ENCODE data around the gene ARHGEF33.

The ARHGEF33 gene

GRCh38 chr2:38960609-38961320 is 71.1 kb downstream of the ARHGEF33 start:
- DNase-seq, result no peak

DNA sequence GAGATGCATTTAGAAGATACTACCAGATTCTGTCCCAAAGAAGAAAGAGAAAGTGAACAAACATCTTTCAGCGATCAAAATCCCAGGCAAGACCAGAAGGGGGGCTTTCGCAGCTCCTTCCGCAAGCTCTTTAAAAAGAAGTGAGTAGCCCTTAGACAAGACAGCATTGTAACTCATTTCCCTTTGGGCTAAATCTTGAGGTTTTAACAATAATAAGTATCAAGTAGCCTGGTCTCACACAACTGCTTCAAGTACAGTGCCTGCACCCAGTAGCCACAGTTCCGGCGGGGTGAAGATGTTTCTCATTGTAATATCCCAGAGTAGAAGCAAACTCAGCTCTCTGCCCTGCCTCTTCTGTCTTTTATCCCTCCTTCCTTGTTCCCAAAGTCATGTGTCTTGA is 76.3 kb downstream of the ARHGEF33 start:
- DNase-seq, result no peak

DNA sequence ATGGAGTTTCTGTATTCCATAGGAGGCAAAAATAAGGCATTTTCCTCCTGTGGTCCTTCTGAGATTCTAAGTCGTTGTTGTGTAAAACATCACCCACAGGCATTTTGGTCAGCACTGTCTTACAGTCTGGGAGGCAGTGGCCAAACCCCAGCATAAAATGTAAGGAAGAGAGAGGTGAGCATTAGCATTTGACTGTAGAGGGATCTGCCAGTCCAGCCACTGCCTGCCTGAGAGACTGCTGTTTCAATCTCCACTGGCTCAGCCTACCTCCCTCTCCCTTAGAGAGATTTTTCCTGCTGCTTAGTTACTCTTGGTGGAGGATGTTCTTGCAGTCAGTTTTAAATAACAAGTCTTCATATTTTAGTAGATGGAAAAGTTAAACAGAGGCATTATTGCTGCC is 77.0 kb downstream of the ARHGEF33 start:
- DNase-seq, result no peak

DNA sequence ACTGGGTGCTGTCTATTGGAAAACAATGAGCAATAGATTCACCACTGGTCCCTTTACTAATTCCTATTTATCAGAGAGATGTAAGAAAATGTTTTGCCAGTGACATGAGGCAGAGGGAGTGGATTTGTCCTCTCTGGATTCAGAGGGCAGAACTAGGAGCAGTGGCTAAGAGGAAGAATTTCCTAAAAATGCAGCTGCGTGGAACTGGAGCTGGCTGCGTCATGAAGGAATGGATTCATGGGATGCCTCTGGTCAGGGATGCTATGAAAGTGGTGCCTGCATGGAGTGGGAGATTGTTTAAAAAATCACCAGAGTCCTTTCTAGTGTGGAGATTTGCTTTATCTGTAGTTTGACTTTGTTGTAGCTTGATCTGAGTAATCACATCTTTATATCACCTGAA is 78.3 kb downstream of the ARHGEF33 start:
- no peak for DNase-seq

DNA sequence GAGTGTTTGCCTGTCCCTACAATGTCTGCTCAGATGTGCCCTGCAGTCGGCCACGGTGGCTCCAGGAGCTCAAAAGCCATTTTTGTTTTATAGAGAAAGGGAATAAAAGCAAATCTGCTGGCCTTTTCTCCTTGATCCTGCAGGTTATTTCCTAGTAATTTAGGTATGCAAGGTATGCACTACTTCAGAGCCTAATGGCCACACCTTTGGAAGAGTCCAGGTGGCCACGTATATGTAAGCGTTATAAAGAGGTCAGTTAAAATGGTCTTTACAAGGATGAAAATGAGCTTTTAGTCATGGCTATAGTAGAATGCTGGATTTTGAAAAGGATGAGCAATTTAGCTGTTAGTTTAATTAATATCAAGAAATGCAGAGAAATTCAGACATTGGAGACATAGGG is 81.7 kb downstream of the ARHGEF33 start:
- DNase-seq, result no peak

GRCh38 chr2:38973266-38973665 is 83.6 kb downstream of the ARHGEF33 start:
- no peak for DNase-seq

GRCh38 chr2:38975042-38975441 is 85.4 kb downstream of the ARHGEF33 start:
- no peak for DNase-seq

GRCh38 chr2:38977047-38977446 is 87.4 kb downstream of the ARHGEF33 start:
- no peak for DNase-seq

DNA sequence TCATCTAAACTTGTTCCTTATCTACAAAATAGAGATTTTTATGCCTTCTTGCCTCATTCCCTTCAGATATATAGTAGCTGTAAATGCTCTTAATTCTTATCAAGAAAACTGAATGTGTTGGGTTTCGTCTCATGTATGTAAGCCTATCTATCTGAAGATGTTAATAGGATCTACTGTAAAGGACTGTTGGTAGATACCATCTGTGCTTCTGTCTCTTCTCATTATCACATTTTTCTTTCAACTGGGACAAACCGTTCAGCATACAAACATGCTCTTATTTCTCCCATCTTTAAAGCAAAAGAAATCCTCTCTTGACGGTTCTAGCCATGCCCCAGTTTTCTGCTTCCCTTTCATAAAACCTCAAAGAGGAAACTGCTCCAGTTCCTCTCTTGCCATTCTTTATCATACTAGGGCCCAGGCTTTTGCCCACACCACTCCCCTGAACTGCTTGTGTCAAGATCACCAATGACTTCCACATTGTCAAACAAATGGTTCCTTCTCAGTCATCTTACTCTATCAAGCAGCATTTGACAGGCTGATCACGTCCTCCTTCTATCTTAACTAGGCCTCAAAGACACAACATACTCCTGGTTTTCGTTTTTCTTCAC is 88.7 kb downstream of the ARHGEF33 start:
- DNase-seq, result peak; percentile 48

DNA sequence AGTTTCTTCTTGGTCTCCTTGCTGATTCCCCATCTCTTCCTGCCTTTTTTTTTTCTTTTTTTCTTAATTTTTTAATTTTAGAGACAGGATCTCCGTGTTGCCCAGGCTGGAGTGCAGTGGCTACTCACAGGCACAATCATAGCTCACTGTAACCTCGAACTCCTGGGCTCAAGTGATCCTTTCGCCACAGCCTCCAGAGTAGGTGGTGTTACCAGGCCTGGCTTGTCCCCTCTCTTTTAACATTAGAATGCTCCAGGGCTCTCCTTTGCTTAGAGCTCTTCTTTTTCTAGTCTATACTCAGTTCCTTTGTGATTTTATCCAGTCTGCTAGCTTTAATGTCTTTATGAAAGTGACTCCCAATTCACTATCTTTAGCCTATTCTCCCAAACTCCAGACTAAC is 89.2 kb downstream of the ARHGEF33 start:
- no peak for DNase-seq

DNA sequence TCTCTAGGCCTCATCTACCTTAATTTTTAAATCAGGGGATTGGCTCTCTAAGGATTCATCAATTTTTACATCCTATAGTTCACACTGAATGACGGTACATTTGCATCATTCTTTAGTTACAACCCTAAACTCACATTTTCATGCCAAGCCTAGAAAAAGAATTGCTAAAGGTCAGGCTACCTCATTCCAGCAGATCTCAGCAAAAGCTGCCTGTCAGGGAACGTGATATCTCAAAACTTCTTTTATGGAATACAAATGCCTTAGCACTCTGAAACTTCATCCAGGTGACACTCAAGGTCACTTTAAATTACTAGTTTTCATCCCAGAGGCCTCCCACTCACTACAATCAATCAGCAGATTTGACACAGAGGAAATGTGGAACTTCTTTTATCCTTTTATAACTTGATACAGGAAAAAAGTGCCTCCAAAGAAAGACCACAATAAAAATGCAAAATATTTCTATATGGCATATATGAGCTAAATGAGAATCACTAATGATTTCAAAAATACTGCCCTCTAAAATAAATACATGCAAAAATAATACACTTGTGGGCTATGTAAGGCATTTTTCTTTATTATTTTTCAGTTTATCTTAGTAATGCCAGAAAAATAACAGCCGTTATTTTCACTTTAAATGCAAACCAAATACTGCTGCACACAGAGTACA is 91.5 kb downstream of the ARHGEF33 start:
- DNase-seq, result no peak

DNA sequence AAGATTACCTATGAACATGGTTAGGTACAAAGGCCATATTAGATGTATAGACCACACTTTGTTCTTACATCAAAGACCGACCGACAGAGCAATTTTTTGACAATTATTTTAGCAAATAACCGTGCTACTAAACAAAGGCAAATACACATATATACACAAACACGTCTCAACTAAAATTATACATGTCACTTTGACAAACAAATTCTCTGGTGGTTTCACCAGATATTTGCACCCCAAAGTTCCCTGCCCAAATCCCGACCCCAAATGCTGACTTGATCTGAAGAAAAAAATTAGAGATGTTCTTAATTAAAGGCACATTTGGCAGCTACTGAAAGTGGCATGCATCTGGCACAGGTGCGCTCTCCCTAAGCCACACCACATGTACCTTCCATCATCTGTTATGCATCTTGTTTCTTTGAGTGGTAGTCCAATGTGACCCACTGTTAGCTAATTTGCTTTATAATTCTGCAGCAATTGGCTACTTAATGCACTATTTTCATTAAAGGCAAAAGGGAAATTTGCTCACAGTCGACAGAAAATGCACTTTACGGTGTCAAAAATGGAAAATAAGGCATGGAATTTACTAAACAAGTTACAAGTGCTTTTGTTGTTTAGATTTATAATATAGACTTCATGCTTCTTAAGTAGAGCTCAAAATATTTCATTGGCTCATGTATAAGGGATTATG is 92.1 kb downstream of the ARHGEF33 start:
- DNase-seq, result no peak

DNA sequence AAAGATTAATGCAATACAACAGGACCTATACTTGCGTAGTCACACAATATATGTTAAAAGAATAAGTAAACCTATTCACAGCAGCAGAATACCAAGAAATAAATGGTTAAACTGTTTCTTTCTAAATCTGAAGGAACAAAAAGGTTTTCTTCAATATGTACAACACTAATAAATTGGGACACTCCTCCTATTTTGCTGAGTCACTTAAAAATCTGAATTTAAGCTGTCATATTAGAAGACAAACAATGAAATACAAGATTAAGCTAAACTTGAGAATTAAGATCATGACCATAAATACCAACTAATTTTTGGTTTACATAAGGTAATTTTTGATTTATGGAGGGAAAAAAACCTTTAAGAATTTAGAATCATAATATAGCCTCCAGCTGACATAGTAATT is 92.8 kb downstream of the ARHGEF33 start:
- DNase-seq, result no peak

DNA sequence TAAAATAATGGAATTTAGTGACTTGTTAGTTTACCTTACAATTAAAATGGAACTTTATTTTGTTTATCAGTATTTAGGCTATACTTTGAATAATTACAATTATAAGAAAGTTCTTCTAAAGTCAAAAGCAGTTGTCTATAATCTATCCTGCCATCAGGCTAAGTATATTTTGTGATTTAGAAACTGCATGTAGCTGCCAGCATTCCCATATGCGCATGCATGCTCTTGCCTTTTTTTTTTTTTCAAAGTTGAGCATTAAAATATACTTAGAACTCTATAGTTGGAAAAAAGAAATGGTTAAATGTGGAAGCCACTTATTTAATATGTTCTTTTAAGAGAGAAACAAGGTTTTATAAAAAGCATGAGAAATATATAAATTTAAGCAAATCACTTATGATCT is 99.0 kb downstream of the ARHGEF33 start:
- no peak for DNase-seq

DNA sequence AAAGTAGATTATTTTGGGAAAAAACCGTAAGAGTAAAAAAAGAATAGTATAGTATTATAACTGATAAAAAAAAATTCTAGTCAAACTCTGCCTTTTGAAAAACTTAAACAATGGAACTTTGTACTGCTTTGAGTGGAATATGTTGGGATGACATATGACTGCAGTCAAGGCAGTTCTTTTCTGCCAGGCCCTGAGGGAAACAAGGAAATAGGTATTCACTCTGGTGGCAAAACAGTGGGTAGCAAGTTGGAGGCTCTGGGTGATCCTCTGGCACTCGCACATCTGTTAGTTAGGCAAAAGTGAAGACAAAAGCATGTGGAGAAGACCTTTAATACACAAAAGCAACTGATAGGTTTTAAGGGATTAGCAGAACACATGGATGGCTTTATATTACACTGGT is 102.2 kb downstream of the ARHGEF33 start:
- no peak for DNase-seq

DNA sequence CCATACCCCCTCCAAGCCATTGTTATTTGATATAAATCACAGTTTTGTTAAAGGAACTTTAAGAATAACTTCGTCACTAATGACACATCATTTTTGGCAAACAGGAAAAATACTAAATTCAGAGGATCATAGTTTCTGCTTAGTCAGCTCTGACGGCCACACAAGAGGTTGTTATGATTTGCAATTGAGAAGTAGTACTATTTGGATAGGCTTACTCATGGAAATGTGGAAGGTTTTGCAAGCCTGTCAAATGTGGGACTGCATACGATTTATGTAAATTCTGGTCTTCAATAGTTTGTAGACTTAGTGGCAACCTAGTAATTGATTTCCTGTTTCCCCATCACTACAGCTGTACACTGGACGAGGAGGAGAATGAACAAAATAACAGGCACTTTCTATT is 108.1 kb downstream of the ARHGEF33 start:
- no peak for DNase-seq

DNA sequence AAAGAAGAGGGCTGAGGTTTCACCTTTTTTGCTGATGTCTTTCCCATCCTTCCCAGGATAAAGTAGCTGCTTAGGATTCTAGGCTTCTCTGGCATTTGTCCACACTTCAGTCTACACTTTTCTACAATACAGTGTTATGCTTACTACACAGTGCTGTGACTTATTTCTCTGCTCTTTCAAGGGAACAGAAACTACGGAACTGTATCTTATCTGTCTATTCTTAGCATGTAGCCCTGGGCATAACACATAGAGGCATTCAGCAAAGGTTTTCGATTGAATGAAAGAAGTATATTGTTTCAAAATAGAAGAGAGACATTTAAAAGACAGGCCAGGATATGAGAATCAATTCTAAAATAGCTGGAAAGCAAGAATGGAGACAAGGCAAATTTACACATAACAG is 110.9 kb downstream of the ARHGEF33 start:
- DNase-seq, result no peak

DNA sequence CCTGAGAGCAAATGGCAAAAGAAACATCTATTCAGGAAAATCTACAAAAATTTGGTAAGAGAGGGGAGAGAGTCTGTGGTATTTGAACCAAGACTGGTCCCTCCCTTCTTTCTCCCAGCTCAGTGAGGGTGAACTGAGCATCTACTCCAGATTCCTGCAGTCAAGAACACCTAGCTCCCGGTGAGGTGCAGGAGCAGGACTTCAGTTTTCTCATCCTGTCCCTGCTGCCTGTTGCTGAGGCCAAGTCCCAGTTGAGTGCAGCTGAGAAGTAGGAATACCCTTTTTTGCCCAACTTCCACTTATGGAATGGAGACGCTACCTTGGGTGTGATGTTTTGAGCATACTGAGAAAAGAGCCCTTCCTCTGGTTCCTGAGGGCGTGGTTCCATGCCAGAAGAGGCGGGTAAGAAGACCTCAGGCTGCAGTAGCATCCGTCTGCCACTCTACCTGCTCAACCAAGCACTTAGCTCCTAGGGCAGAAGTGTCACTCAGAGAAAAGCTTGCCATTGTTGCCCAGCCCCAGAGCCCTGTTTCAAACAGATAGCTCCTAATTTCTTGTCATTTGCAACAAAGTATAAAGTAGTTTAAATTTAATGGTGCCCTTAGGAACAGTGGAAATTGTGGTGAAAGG is 118.3 kb downstream of the ARHGEF33 start:
- DNase-seq, result no peak

DNA sequence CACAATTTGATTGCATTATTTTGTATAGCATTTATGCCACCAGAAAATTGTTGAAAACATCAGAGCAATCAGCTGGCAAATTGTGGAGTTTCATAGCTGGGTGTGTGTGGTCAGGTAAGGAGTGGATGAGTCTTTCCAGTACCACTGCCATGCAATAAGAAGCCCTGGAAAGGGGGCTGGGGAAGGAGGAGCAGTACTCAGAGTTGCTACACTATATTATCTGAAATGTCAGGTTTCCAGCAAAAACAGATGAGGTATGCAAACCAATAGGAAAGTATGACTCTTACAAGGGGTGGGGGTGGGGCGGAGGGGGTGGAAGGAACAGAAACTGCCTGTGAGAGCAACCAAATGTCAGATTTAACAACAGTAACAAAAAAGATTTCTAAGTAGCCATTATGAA is 119.0 kb downstream of the ARHGEF33 start:
- no peak for DNase-seq

DNA sequence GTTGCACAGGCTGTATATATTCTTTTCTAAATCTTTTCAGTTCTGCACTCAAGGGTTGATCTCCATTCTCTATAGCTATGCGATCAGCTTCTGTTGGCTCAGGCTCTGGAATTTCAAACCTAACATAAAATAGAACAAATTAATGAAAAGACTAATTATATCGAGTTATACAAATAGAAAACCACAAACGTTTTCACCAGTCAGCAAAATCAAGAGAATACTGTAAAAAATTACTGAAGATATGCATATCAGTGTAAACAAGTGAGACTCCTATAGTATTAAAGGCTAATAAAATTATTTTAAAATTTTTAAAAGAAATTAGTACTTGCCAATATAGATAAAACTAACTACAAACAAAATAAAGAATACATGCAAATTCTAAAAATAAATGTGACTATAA is 124.2 kb downstream of the ARHGEF33 start:
- no peak for DNase-seq

DNA sequence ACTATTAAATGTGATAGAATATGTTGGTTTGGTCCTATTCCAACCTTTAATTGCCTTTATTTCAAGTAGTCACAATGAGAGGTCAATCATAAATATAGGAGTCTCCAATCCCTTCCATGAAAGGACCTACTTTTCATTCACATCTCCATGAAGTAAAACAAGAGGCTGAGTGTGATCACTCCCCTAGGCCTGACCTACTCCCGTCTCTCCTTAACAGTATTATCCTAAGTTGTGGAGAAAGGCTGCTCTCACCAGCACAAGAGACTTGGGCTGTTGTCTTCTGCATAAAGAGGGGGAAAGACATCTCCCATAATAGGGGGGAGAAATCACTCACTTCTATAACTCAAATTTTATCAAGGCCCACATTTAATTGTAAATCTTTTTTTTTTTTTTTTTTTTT is 125.7 kb downstream of the ARHGEF33 start:
- DNase-seq, result no peak

- no peak for DNase-seq
Measured at GRCh38 chr2:39017334-39017733, 127.7 kb downstream of the ARHGEF33 start.

DNA sequence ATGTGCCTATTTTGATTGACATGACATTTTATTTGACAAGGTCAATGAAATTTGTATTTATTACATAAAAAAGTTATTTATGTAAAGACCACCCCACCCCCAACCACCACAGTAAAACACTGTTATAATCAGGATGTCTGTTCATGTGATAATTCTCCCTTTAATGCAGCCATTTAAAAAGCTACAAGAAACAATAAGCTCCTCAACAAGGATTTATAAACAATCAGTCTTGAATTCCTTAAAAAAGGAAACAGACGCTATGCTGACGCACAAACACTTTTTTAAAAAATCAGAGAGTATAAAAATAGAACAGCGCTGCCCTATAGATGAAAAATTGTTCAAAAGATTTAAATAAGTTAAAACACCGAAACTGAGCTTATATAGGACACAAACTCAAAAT is 129.0 kb downstream of the ARHGEF33 start:
- no peak for DNase-seq
